H1 (cell line): ENCODE data around the gene RNPS1.
A peak's percentile ranks its signal among the peaks of the same experiment; 100 is the strongest.

ENCODE experiments used
- CBX5 ChIP-seq: fragments of 300-800, 300-1000 bp; sonication (generic); IDR thresholded peaks from 2 replicates; pipeline ENCODE4 v1.7.1; 2016; ENCODE audit warnings: antibody characterized with exemption, low read length, low read depth
- CHD1 ChIP-seq: IDR thresholded peaks from 2 replicates; pipeline ENCODE4 v1.6.1; 2012; ENCODE audit warnings: low read depth, low read length, improper control_type of control experiment
- CTCF ChIP-seq, 3 experiments: IDR thresholded peaks; 1 replicate in 2 of 3; 2 replicates in 1 of 3; pipeline versions ENCODE4 v1.5.1 to v1.6.1; 2011; ENCODE audit warnings: low read length in 3 of 3, mild to moderate bottlenecking in 3 of 3, inconsistent platforms in 2 of 3, low read depth in 1 of 3, moderate library complexity in 1 of 3; ENCODE audit not compliant: insufficient read depth in 1 of 3; ENCODE audit errors: control extremely low read depth in 1 of 3
- EZH2 ChIP-seq: fragments of 200-600 bp; sonication (generic); IDR thresholded peaks from 2 replicates; pipeline ENCODE4 v1.7.1; 2012; ENCODE audit warnings: low read depth, mild to moderate bottlenecking, moderate library complexity, low read length, inconsistent platforms; ENCODE audit not compliant: severe bottlenecking
- GABPA ChIP-seq: IDR thresholded peaks from 2 replicates; pipeline ENCODE4 v1.6.1; 2011; ENCODE audit warnings: mild to moderate bottlenecking, low read length, moderate library complexity, borderline replicate concordance; ENCODE audit not compliant: insufficient read depth
- JUN ChIP-seq: IDR thresholded peaks from 2 replicates; pipeline ENCODE4 v1.6.1; 2011; ENCODE audit warnings: low read depth, mild to moderate bottlenecking, improper control_type of control experiment, low read length
- NRF1 ChIP-seq: IDR thresholded peaks from 2 replicates; pipeline ENCODE4 v1.6.1; 2011; ENCODE audit warnings: mild to moderate bottlenecking, low read depth, low read length, improper control_type of control experiment
- POLR2AphosphoS5 ChIP-seq: IDR thresholded peaks from 2 replicates; pipeline ENCODE4 v1.6.1; 2011; ENCODE audit warnings: low read depth, low read length
- RAD21 ChIP-seq, 2 experiments: IDR thresholded peaks in 1 of 2; conservative IDR thresholded peaks in 1 of 2; 2 replicates each; pipeline ENCODE4 v1.6.1; 2011; ENCODE audit warnings: low read depth in 2 of 2, low read length in 2 of 2, improper control_type of control experiment in 1 of 2, inconsistent platforms in 1 of 2, mild to moderate bottlenecking in 1 of 2, moderate library complexity in 1 of 2
- SP1 ChIP-seq: IDR thresholded peaks from 2 replicates; pipeline ENCODE4 v1.6.1; 2011; ENCODE audit warnings: low read depth, low read length
- SP2 ChIP-seq: IDR thresholded peaks from 2 replicates; pipeline ENCODE4 v1.6.1; 2012; ENCODE audit warnings: mild to moderate bottlenecking, low read length, inconsistent platforms
- USF2 ChIP-seq: IDR thresholded peaks from 2 replicates; pipeline ENCODE4 v1.6.1; 2011; ENCODE audit warnings: low read length, improper control_type of control experiment
- ZNF274 ChIP-seq: IDR thresholded peaks from 2 replicates; pipeline ENCODE4 v1.7.0; 2012; ENCODE audit warnings: low read length, borderline replicate concordance; ENCODE audit errors: extremely low read depth

GRCh38 chr16:2237493-2238149 is 30.3 kb downstream of the RNPS1 start:
- TF ChIP-seq CTCF (IDR thresholded peaks at IDR 0.05; ENCODE audit: control extremely low read depth in 1 of 3, insufficient read depth in 1 of 3, low read depth in 1 of 3, low read length in 3 of 3), result no peak
- TF ChIP-seq USF2, result no peak
- peak; percentile 48; the same call in 1 of the 2 replicates for TF ChIP-seq POLR2AphosphoS5
- no peak for TF ChIP-seq CHD1
- TF ChIP-seq CBX5, result no peak
- 0 out of 2 replicates have a peak, but pooled peaks have one; percentile 5 for TF ChIP-seq GABPA
- TF ChIP-seq RAD21 (IDR thresholded peaks at IDR 0.05 in 1 of 2, conservative IDR thresholded peaks at IDR 0.05 in 1 of 2; ENCODE audit: low read depth in 2 of 2, low read length in 2 of 2), result no peak
- TF ChIP-seq JUN, result no peak
- TF ChIP-seq EZH2, result peak; percentile 53
- TF ChIP-seq ZNF274, result no peak
- no peak for TF ChIP-seq SP1
- TF ChIP-seq NRF1, result no peak
- TF ChIP-seq SP2, result no peak
